Neural cell (in vitro differentiated cells): ENCODE results near the gene SOX18. TPM values are rescaled to one million over a fixed set of nuclear protein-coding genes. Genes with fewer than 3 reads are reported as not detected.

Experiments
- H2AFZ ChIP-seq: fragments of 200-600, 300-800 bp; sonication (generic), shearing (Covaris generic); 2 replicates; pipeline ENCODE4 v1.6.0; 2014; ENCODE audit warnings: low read depth, mild to moderate bottlenecking, antibody characterized with exemption, low read length, moderate library complexity
- H3F3A ChIP-seq: fragments of 200-600 bp; shearing (Covaris generic); 2 replicates; pipeline ENCODE4 v1.6.1; 2016; ENCODE audit warnings: mild to moderate bottlenecking, moderate library complexity, mixed read lengths, antibody characterized with exemption, low read length; ENCODE audit not compliant: insufficient read depth, poor library complexity, severe bottlenecking
- H3K27ac ChIP-seq: fragments of 200-600, 300-800 bp; sonication (generic), shearing (Covaris generic); 2 replicates; pipeline ENCODE4 v1.5.1; 2014; ENCODE audit warnings: mild to moderate bottlenecking, low read length, moderate library complexity
- H3K27me3 ChIP-seq: fragments of 300-800, 200-600 bp; sonication (generic), shearing (Covaris generic); 2 replicates; pipeline ENCODE4 v1.6.0; 2014; ENCODE audit warnings: mild to moderate bottlenecking, low read depth, low read length, moderate library complexity; ENCODE audit not compliant: insufficient read depth
- H3K36me3 ChIP-seq: fragments of 300-800, 200-600 bp; sonication (generic), shearing (Covaris generic); 2 replicates; pipeline ENCODE4 v1.5.1; 2014; ENCODE audit warnings: mild to moderate bottlenecking, antibody characterized with exemption, low read length, moderate library complexity; ENCODE audit not compliant: insufficient read depth
- H3K4me2 ChIP-seq: fragments of 300-800, 200-600 bp; sonication (generic), shearing (Covaris generic); 2 replicates; pipeline ENCODE4 v1.6.0; 2014; ENCODE audit warnings: mild to moderate bottlenecking, low read length
- H3K4me3 ChIP-seq: fragments of 300-800, 200-600 bp; sonication (generic), shearing (Covaris generic); 2 replicates; pipeline ENCODE4 v1.5.1; 2014; ENCODE audit warnings: mild to moderate bottlenecking, low read length, moderate library complexity
- H3K79me2 ChIP-seq: fragments of 200-600 bp; shearing (Covaris generic); replicated peaks from 2 replicates; pipeline ENCODE4 v1.6.0; 2014; ENCODE audit warnings: mild to moderate bottlenecking, low read length, moderate library complexity; ENCODE audit not compliant: insufficient read depth
- H3K9ac ChIP-seq: fragments of 300-800, 200-600 bp; sonication (generic), shearing (Covaris generic); 2 replicates; pipeline ENCODE4 v1.6.1; 2016; ENCODE audit warnings: mild to moderate bottlenecking, low read length, mixed read lengths
- H3K9me2 ChIP-seq: fragments of 200-600 bp; shearing (Covaris generic); 2 replicates; pipeline ENCODE4 v1.6.1; 2016; ENCODE audit warnings: mild to moderate bottlenecking, low read length, mixed read lengths; ENCODE audit not compliant: insufficient read depth
- H3K9me3 ChIP-seq: fragments of 200-600, 300-800 bp; sonication (generic), shearing (Covaris generic); 2 replicates; pipeline ENCODE4 v1.6.1; 2016; ENCODE audit warnings: mild to moderate bottlenecking, mixed run types, low read length, moderate library complexity, mixed read lengths
- H4K20me1 ChIP-seq: fragments of 200-600 bp; shearing (Covaris generic); 2 replicates; pipeline ENCODE4 v1.6.1; 2016; ENCODE audit warnings: mild to moderate bottlenecking, mixed run types; ENCODE audit not compliant: insufficient read depth
- CTCF ChIP-seq: fragments of 450-650 bp; IDR thresholded peaks from 2 replicates; pipeline ENCODE4 v1.5.1; 2014; ENCODE audit warnings: antibody characterized with exemption, mild to moderate bottlenecking, moderate library complexity; ENCODE audit not compliant: poor library complexity, severe bottlenecking
- EP300 ChIP-seq: fragments of 450-650 bp; conservative IDR thresholded peaks from 2 replicates; pipeline ENCODE4 v1.6.1; 2014; ENCODE audit warnings: antibody characterized with exemption, mild to moderate bottlenecking, moderate library complexity; ENCODE audit not compliant: poor library complexity, severe bottlenecking
- EZH2 ChIP-seq: fragments of 200-600, 300-800 bp; shearing (Covaris generic), sonication (generic); IDR thresholded peaks from 2 replicates; pipeline ENCODE4 v1.6.1; 2014; ENCODE audit warnings: antibody characterized with exemption, low read length, borderline replicate concordance, mild to moderate bottlenecking; ENCODE audit not compliant: insufficient read depth, poor library complexity, severe bottlenecking
- MXI1 ChIP-seq: fragments of 450-650 bp; conservative IDR thresholded peaks from 2 replicates; pipeline ENCODE4 v1.6.1; 2014; ENCODE audit warnings: antibody characterized with exemption, mild to moderate bottlenecking; ENCODE audit not compliant: poor library complexity, severe bottlenecking
- POLR2AphosphoS5 ChIP-seq: IDR thresholded peaks from 2 replicates; pipeline ENCODE4 v1.6.1; 2012
- RAD21 ChIP-seq: fragments of 450-650 bp; conservative IDR thresholded peaks from 2 replicates; pipeline ENCODE4 v1.6.1; 2014; ENCODE audit warnings: antibody characterized with exemption, mild to moderate bottlenecking, moderate library complexity
- REST ChIP-seq: IDR thresholded peaks from 2 replicates; pipeline ENCODE4 v1.6.1; 2012; ENCODE audit warnings: borderline replicate concordance
- SMC3 ChIP-seq: fragments of 450-650 bp; conservative IDR thresholded peaks from 2 replicates; pipeline ENCODE4 v1.6.1; 2014; ENCODE audit warnings: antibody characterized with exemption, mild to moderate bottlenecking, moderate library complexity; ENCODE audit not compliant: poor library complexity
- TAF1 ChIP-seq: IDR thresholded peaks from 2 replicates; pipeline ENCODE4 v1.6.1; 2012; ENCODE audit warnings: low read depth
- polyA plus RNA-seq: library from polyadenylated mRNA; depleted of rRNA; stranded (reverse); fragments of >200 nt; gene quantifications from 2 replicates; pipeline ENCODE4 v1.2.3, GENCODE V29; 2014

The SOX18 gene
- polyA plus RNA-seq, 1 donor from 2014 or later, result 0.12 TPM

DNA sequence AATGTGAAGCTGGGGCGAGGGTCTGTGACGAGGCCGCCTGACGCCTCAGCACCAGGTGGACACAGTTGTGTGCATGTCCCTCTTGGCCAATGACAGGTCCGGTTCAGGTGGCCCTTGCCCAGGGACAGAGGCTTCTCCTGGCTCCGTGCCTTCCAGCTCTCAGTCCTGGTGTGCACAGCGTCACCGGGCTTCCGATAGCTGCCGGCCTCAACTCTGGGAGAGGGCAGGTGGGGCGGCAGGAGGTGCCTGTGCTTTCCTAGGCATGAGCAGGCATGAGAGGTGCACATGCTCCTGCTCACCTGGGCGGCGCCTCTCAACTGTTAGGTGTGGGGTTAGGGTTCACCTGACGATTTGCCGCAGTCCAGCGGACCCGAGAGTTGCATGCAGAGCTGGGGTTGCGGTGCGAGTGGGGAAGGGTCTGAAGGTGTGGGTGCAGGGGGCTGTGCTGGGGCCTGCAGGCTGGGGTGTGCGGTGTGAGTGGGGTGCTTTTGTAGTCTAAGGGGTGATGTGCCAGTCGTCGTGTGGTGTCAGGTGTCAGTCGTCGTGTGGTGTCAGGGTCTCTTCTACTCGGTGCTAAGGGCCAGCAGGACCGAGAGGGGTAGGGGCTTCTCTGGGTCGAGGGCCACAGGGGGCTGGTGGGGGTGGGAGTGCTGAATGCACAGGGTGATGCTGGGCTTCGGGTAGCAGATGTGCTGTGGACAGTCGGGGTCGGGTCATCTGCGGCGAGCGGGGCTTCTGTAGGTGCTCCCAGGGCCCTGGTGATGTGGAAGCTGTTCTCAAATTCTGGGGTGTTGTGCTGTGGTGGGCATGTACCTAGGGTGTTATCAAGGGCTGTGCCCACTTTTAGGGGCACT, 3.8 kb upstream of the SOX18 start:
- Histone ChIP-seq H3K9ac (no peak overlapping the region), H3K27ac (no peak overlapping the region), H2AFZ (no peak overlapping the region), H4K20me1 (no peaks in the 10 kb centered on the region), H3K4me3 (no peak overlapping the region), H3K36me3 (no peaks in the 10 kb centered on the region), H3K9me3 (no peaks in the 10 kb centered on the region), H3K9me2 (no peaks in the 10 kb centered on the region), H3K79me2 (no peaks in the 10 kb centered on the region), H3F3A (no peaks in the 10 kb centered on the region), H3K27me3 (peaks cover 35% of the 10 kb centered on the region), H3K4me2 (no peak overlapping the region)
- no peak for TF ChIP-seq RAD21
- no peak for TF ChIP-seq EZH2
- no peak for TF ChIP-seq REST
- TF ChIP-seq TAF1, result no peak
- TF ChIP-seq CTCF, result no peak
- no peak for TF ChIP-seq MXI1
- TF ChIP-seq EP300, result no peak
- no peak for TF ChIP-seq POLR2AphosphoS5
- no peak for TF ChIP-seq SMC3

DNA sequence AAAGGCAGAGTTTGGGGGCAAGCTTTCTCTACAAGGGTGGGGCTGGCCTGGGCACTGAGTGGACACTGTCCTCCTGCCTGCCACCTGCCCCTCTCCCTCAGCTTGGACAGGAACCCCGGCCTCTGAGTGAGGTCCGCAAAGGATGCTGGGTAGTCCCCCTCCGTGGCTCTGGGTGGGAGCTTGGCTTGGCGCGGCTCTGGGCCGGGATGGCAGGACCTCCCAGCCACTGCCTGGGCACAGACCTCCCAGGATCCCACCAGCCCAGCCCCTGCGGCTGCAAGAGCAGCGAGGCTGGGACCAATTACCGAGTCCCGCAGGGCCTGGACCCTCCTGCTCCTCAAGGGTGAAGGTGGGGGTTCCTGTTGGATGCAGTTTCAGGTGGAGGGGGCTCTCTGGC, 2.9 kb upstream of the SOX18 start:
- no peak overlapping the region for H3K4me3 ChIP-seq
- H3K9me3 ChIP-seq, result no peaks in the 10 kb centered on the region
- peaks cover 44% of the 10 kb centered on the region for H3K27me3 ChIP-seq
- no peak overlapping the region for H3K4me2 ChIP-seq
- no peak overlapping the region for H3K27ac ChIP-seq
- H2AFZ ChIP-seq, result no peak overlapping the region
- H4K20me1 ChIP-seq, result no peaks in the 10 kb centered on the region
- no peaks in the 10 kb centered on the region for H3F3A ChIP-seq
- H3K79me2 ChIP-seq, result no peaks in the 10 kb centered on the region
- H3K9ac ChIP-seq, result no peak overlapping the region
- H3K36me3 ChIP-seq, result no peaks in the 10 kb centered on the region
- TF ChIP-seq CTCF, result no peak
- TF ChIP-seq TAF1, result no peak
- no peak for TF ChIP-seq POLR2AphosphoS5
- no peak for TF ChIP-seq RAD21
- no peak for TF ChIP-seq EZH2
- TF ChIP-seq MXI1, result no peak
- TF ChIP-seq SMC3, result no peak
- TF ChIP-seq EP300, result no peak
- TF ChIP-seq REST, result no peak
- H3K9me2 ChIP-seq, result no peaks in the 10 kb centered on the region
